Thyroid gland (tissue), 4 donors: Measurements from ENCODE around the gene ORC3.

Source experiments
- POLR2A ChIP-seq, 2 donors: fragments of 450-650 bp; IDR thresholded peaks; one replicate each; pipeline ENCODE4 v1.6.1; 2017; ENCODE audit warnings: antibody characterized with exemption in 2 of 2, mild to moderate bottlenecking in 2 of 2, moderate library complexity in 1 of 2
- TF ChIP-seq, protein P1 (sequence below), 6 experiments: fragments of 200-600 bp in 3 of 6; fragments of 450-650 bp in 3 of 6; sonication (generic) in 3 of 6; IDR thresholded peaks; one replicate each; pipeline ENCODE4 v1.5.1; 2016 to 2019; ENCODE audit warnings: antibody characterized with exemption in 6 of 6, mild to moderate bottlenecking in 2 of 6, inconsistent platforms in 1 of 6, moderate library complexity in 1 of 6

DNA sequence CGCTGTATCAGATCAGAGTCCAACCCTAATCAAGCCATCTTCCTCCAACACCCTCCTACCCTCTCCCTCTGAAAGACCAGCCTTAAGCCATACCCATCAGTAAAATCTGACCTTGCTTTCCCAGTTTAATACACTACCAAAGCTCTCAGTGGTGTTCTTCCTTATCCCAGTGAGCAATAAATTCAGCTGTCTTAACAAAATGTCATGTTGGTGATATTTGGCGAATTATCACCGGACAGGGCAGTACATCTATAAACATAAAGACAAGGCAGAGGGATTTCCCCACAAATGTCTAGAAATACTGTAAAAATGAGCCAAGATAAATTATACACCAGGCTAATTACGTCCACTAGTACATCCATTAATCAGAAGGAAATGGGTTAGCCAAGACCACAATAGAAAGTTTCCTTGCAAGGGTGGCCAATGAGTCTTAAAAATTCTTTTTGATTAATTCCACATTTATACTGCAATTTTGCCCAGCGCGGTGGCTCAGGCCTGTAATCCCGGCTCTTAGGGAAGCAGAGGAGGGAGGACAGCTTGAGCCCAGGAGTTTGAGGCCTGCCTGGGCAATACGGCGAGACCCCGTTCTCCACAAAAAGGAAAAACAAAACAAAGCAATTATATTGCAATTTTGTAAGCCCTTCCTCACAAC lies 1.1 kb upstream of the ORC3 start:
- no peak for TF ChIP-seq POLR2A (IDR thresholded peaks at IDR 0.05)
- TF ChIP-seq, protein P1, sequence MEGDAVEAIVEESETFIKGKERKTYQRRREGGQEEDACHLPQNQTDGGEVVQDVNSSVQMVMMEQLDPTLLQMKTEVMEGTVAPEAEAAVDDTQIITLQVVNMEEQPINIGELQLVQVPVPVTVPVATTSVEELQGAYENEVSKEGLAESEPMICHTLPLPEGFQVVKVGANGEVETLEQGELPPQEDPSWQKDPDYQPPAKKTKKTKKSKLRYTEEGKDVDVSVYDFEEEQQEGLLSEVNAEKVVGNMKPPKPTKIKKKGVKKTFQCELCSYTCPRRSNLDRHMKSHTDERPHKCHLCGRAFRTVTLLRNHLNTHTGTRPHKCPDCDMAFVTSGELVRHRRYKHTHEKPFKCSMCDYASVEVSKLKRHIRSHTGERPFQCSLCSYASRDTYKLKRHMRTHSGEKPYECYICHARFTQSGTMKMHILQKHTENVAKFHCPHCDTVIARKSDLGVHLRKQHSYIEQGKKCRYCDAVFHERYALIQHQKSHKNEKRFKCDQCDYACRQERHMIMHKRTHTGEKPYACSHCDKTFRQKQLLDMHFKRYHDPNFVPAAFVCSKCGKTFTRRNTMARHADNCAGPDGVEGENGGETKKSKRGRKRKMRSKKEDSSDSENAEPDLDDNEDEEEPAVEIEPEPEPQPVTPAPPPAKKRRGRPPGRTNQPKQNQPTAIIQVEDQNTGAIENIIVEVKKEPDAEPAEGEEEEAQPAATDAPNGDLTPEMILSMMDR (IDR thresholded peaks at IDR 0.05): no peak
